Inflammatory macrophage treated with lipopolysaccharide for 4 hours (primary cell): ENCODE data around the gene CKMT1B.
"Not testable (repeated sequence)": the region's sequence is repeated elsewhere in the genome, so short reads cannot be mapped to it uniquely, and the experiment has no call there.

Experiments used
- DNase-seq: peaks from one replicate; pipeline ENCODE4 v3.0.0-alpha.2; 2020

Gene CKMT1B

DNA sequence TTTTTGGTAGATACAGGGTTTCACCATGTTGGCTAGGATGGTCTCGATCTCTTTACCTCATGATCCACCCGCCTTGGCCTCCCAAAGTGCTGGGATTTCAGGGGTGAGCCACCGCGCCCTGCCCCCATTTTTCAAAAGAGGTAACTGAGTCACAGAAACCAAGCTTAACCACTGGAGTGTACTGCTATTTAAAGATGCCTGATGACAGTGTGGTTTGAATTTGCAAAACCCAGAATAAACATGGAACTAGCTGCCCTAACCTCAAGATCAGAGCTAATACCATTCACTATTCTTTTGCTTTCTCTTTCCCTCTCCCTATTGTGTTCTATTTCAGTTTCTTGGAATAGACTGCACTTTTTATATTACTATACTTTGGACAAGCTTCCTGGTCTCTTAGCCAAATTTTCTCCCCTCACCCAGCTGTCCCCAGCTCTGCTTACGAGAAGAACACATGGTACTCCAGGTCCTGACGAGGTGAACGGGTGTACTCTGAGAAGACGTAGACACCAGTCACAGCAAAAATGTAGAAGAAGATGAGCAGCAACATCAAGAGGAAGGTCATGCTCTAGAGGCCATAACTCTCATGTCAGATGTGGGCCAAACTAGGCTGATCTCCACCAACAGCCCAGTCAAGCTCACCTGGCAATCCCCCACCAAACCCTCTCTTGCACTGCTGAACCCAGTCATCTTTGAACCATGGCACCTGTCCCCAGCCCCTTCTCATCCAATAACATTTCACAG is 44.8 kb downstream of the CKMT1B start:
- not testable (repeated sequence) for DNase-seq
